Astrocyte (in vitro differentiated cells and primary cell): ENCODE measurements around the gene UCN. TPM values are rescaled to one million over a fixed set of nuclear protein-coding genes. Genes with fewer than 3 reads are reported as not detected.

Experiments used
- DNase-seq: peaks from one replicate; pipeline ENCODE4 v3.0.0-alpha.2; 2010; ENCODE audit warnings: low read depth
- FAIRE-seq: peaks from 2 replicates; lab custom pipeline; 2011; peaks lifted over from hg19 to GRCh38; lab: Jason Lieb, UNC
- H2AFZ ChIP-seq: 2 replicates; pipeline ENCODE4 v1.6.0; 2012; ENCODE audit warnings: low read depth, low read length, inconsistent platforms
- H3K27ac ChIP-seq: 2 replicates; pipeline ENCODE4 v1.5.1; 2011; ENCODE audit warnings: low read depth, low read length, inconsistent platforms
- H3K27me3 ChIP-seq: 2 replicates; pipeline ENCODE4 v1.6.0; 2011; ENCODE audit warnings: low read length, inconsistent platforms; ENCODE audit not compliant: insufficient read depth
- H3K36me3 ChIP-seq: 2 replicates; pipeline ENCODE4 v1.5.1; 2011; ENCODE audit warnings: low read length, inconsistent platforms; ENCODE audit not compliant: insufficient read depth
- H3K4me1 ChIP-seq: 2 replicates; pipeline ENCODE4 v1.5.1; 2011; ENCODE audit warnings: low read length, inconsistent platforms; ENCODE audit not compliant: insufficient read depth
- H3K4me2 ChIP-seq: 2 replicates; pipeline ENCODE4 v1.6.0; 2012; ENCODE audit warnings: low read length, inconsistent platforms
- H3K4me3 ChIP-seq: 2 replicates; pipeline ENCODE4 v1.5.1; 2011; ENCODE audit warnings: low read depth, mild to moderate bottlenecking, low read length, inconsistent platforms; ENCODE audit not compliant: insufficient read depth
- H3K79me2 ChIP-seq: 2 replicates; pipeline ENCODE4 v1.6.0; 2012; ENCODE audit warnings: mild to moderate bottlenecking, low read length, inconsistent platforms; ENCODE audit not compliant: insufficient read depth
- H3K9ac ChIP-seq: 2 replicates; pipeline ENCODE4 v1.6.0; 2012; ENCODE audit warnings: mild to moderate bottlenecking, low read length, inconsistent platforms
- H3K9me3 ChIP-seq: 2 replicates; pipeline ENCODE4 v1.5.1; 2012; ENCODE audit warnings: low read depth, mild to moderate bottlenecking, low read length, inconsistent platforms; ENCODE audit not compliant: insufficient read depth
- H4K20me1 ChIP-seq: 2 replicates; pipeline ENCODE4 v1.6.0; 2012; ENCODE audit warnings: low read length, inconsistent platforms; ENCODE audit not compliant: insufficient read depth
- H3K27ac Mint-ChIP-seq: one replicate; pipeline ENCODE4 v1.8.0; 2021; ENCODE audit warnings: mild to moderate bottlenecking, mixed read lengths; ENCODE audit not compliant: unreplicated experiment
- H3K27me3 Mint-ChIP-seq: one replicate; pipeline ENCODE4 v1.8.0; 2021; ENCODE audit warnings: low read depth, mixed read lengths; ENCODE audit not compliant: unreplicated experiment
- H3K36me3 Mint-ChIP-seq: one replicate; pipeline ENCODE4 v1.8.0; 2021; ENCODE audit warnings: low read depth, mixed read lengths; ENCODE audit not compliant: unreplicated experiment
- H3K4me1 Mint-ChIP-seq: one replicate; pipeline ENCODE4 v1.8.0; 2021; ENCODE audit warnings: low read depth, mixed read lengths; ENCODE audit not compliant: unreplicated experiment
- H3K4me3 Mint-ChIP-seq: one replicate; pipeline ENCODE4 v1.8.0; 2021; ENCODE audit warnings: mild to moderate bottlenecking, moderate library complexity, mixed read lengths; ENCODE audit not compliant: unreplicated experiment
- H3K9me3 Mint-ChIP-seq: one replicate; pipeline ENCODE4 v1.8.0; 2021; ENCODE audit warnings: mild to moderate bottlenecking, mixed read lengths; ENCODE audit not compliant: unreplicated experiment
- CTCF ChIP-seq: IDR thresholded peaks from 2 replicates; pipeline ENCODE4 v1.5.1; 2011; ENCODE audit warnings: low read depth, mild to moderate bottlenecking, inconsistent platforms, low read length, moderate library complexity; ENCODE audit not compliant: insufficient read depth
- EZH2 ChIP-seq: IDR thresholded peaks from 2 replicates; pipeline ENCODE4 v1.6.1; 2012; ENCODE audit warnings: mild to moderate bottlenecking, low read length, inconsistent platforms; ENCODE audit not compliant: insufficient read depth
- total RNA-seq: library from RNA; stranded (reverse); gene quantifications from 2 replicates; pipeline ENCODE4 v1.2.1, GENCODE V29; 2021

The UCN gene
- total RNA-seq, 1 donor from 2014 or later = 1.1 TPM

GRCh38 chr2:27261241-27261925, 46.9 kb downstream of the UCN start:
- no peak overlapping the region for H3K4me2 ChIP-seq
- H3K27ac Mint-ChIP-seq = no peak overlapping the region
- peaks cover 2% of the 10 kb centered on the region for H3K9me3 ChIP-seq
- H3K36me3 ChIP-seq = no peaks in the 10 kb centered on the region
- peak overlapping the region; percentile 72 for H3K4me3 Mint-ChIP-seq
- peaks cover 6% of the 10 kb centered on the region for H3K4me1 ChIP-seq
- peaks cover 56% of the 10 kb centered on the region for H3K27me3 Mint-ChIP-seq
- peaks cover 3% of the 10 kb centered on the region for H3K9me3 Mint-ChIP-seq
- H3K4me1 Mint-ChIP-seq = peaks cover 3% of the 10 kb centered on the region
- H3K36me3 Mint-ChIP-seq = no peaks in the 10 kb centered on the region
- TF ChIP-seq EZH2 = no peak
- no peak for TF ChIP-seq CTCF
- H3K27ac ChIP-seq = no peak overlapping the region
- H3K27me3 ChIP-seq = peaks cover 61% of the 10 kb centered on the region
- H2AFZ ChIP-seq = no peak overlapping the region
- no peaks in the 10 kb centered on the region for H3K79me2 ChIP-seq
- FAIRE-seq (no peak), DNase-seq (no peak)
- H3K9ac ChIP-seq = no peak overlapping the region
- H4K20me1 ChIP-seq = peaks cover 14% of the 10 kb centered on the region
- H3K4me3 ChIP-seq = no peak overlapping the region

GRCh38 chr2:27258051-27258450, 50.2 kb downstream of the UCN start:
- peaks cover 28% of the 10 kb centered on the region for H3K27me3 ChIP-seq
- no peaks in the 10 kb centered on the region for H3K79me2 ChIP-seq
- DNase-seq = no peak
- H3K4me2 ChIP-seq = no peak overlapping the region
- Mint-ChIP-seq H3K4me3 (no peak overlapping the region), H3K9me3 (peaks cover 3% of the 10 kb centered on the region), H3K27me3 (peaks cover 60% of the 10 kb centered on the region), H3K27ac (no peak overlapping the region), H3K4me1 (no peaks in the 10 kb centered on the region), H3K36me3 (no peaks in the 10 kb centered on the region)
- peaks cover 7% of the 10 kb centered on the region for H3K4me1 ChIP-seq
- no peak for FAIRE-seq
- no peak overlapping the region for H3K27ac ChIP-seq
- H2AFZ ChIP-seq = no peak overlapping the region
- H3K9me3 ChIP-seq = no peaks in the 10 kb centered on the region
- H3K4me3 ChIP-seq = no peak overlapping the region
- TF ChIP-seq CTCF (no peak), EZH2 (no peak)
- H4K20me1 ChIP-seq = no peaks in the 10 kb centered on the region
- H3K9ac ChIP-seq = no peak overlapping the region
- H3K36me3 ChIP-seq = no peaks in the 10 kb centered on the region

Other genes starting within 250 kb of the UCN start
- 395 and 419 TPM in 2 replicates for gene OST4, start 236.8 kb downstream of the UCN start, total RNA-seq
- 0.95 and 1.2 TPM in 2 replicates for gene EMILIN1, start 229.8 kb downstream of the UCN start, total RNA-seq
- gene KHK, start 221.7 kb downstream of the UCN start, total RNA-seq = 0.94 and 0.95 TPM in 2 replicates
- 1.8 and 3.0 TPM in 2 replicates for gene CGREF1, start 189.3 kb downstream of the UCN start, total RNA-seq
- not detected in 2 replicates for gene ABHD1, start 184.6 kb downstream of the UCN start, total RNA-seq
- 48.9 and 49.2 TPM in 2 replicates for gene PREB, start 173.8 kb downstream of the UCN start, total RNA-seq
- not detected in 2 replicates for gene PRR30, start 169.0 kb downstream of the UCN start, total RNA-seq
- not detected in 2 replicates for gene TCF23, start 159.4 kb downstream of the UCN start, total RNA-seq
- 62.9 and 66.9 TPM in 2 replicates for gene ATRAID, start 96.4 kb downstream of the UCN start, total RNA-seq
- 43.9 and 54.0 TPM in 2 replicates for gene SLC5A6, start 96.2 kb downstream of the UCN start, total RNA-seq
- 50.7 and 51.2 TPM in 2 replicates for gene CAD, start 91.1 kb downstream of the UCN start, total RNA-seq
- gene SLC30A3, start 45.4 kb downstream of the UCN start, total RNA-seq = 0.16 and 0.34 TPM in 2 replicates
- not detected in 2 replicates for gene DNAJC5G, start 33.0 kb downstream of the UCN start, total RNA-seq
- gene TRIM54, start 26.0 kb downstream of the UCN start, total RNA-seq = not detected in 2 replicates
- gene MPV17, start 14.7 kb upstream of the UCN start, total RNA-seq = 54.0 and 55.7 TPM in 2 replicates
- gene GTF3C2, start 48.3 kb upstream of the UCN start, total RNA-seq = 52.9 and 61.3 TPM in 2 replicates
- 43.3 and 47.3 TPM in 2 replicates for gene EIF2B4, start 61.9 kb upstream of the UCN start, total RNA-seq
- 69.9 and 86.6 TPM in 2 replicates for gene SNX17, start 62.2 kb upstream of the UCN start, total RNA-seq
- 13.5 and 13.7 TPM in 2 replicates for gene ZNF513, start 72.3 kb upstream of the UCN start, total RNA-seq
- gene PPM1G, start 101.1 kb upstream of the UCN start, total RNA-seq = 77.3 and 79.0 TPM in 2 replicates
- 119 and 127 TPM in 2 replicates for gene NRBP1, start 120.2 kb upstream of the UCN start, total RNA-seq
- 1.4 and 1.9 TPM in 2 replicates for gene KRTCAP3, start 133.9 kb upstream of the UCN start, total RNA-seq
- 15.4 and 17.6 TPM in 2 replicates for gene IFT172, start 181.3 kb upstream of the UCN start, total RNA-seq
- gene FNDC4, start 186.8 kb upstream of the UCN start, total RNA-seq = 6.9 and 7.3 TPM in 2 replicates
- gene GCKR, start 188.4 kb upstream of the UCN start, total RNA-seq = not detected in 2 replicates